Neuronal stem cell (in vitro differentiated cells): ENCODE data around the gene NUDCD2.

Experiments used
- DNase-seq: peaks from one replicate; pipeline ENCODE4 v3.0.0-alpha.2; 2013; ENCODE audit warnings: low spot score
- H2AFZ ChIP-seq: one replicate; pipeline ENCODE4 v1.6.1; 2013; ENCODE audit warnings: mild to moderate bottlenecking, low read length, inconsistent platforms
- H2AK5ac ChIP-seq: 2 replicates; pipeline ENCODE4 v1.6.1; 2013; ENCODE audit warnings: low read depth, mild to moderate bottlenecking, inconsistent platforms, low read length, moderate library complexity, mixed read lengths
- H2BK120ac ChIP-seq: 2 replicates; pipeline ENCODE4 v1.6.1; 2013; ENCODE audit warnings: low read depth, mild to moderate bottlenecking, inconsistent platforms, low read length, moderate library complexity, mixed read lengths
- H2BK12ac ChIP-seq: one replicate; pipeline ENCODE4 v1.6.1; 2013; ENCODE audit warnings: low read length, inconsistent platforms
- H2BK15ac ChIP-seq: 2 replicates; pipeline ENCODE4 v1.6.1; 2013; ENCODE audit warnings: mild to moderate bottlenecking, low read length, inconsistent platforms, mixed read lengths
- H2BK5ac ChIP-seq: one replicate; pipeline ENCODE4 v1.6.1; 2013; ENCODE audit warnings: inconsistent platforms, mild to moderate bottlenecking, low read length, moderate library complexity
- H3K14ac ChIP-seq: one replicate; pipeline ENCODE4 v1.6.1; 2013; ENCODE audit warnings: low read length, inconsistent platforms
- H3K18ac ChIP-seq: 2 replicates; pipeline ENCODE4 v1.6.1; 2013; ENCODE audit warnings: low read length, inconsistent platforms
- H3K23ac ChIP-seq: 2 replicates; pipeline ENCODE4 v1.6.1; 2013; ENCODE audit warnings: low read depth, mild to moderate bottlenecking, mixed read lengths, low read length, inconsistent platforms; ENCODE audit not compliant: poor library complexity
- H3K27ac ChIP-seq: replicated peaks from 3 replicates; pipeline ENCODE4 v1.5.1; 2013; ENCODE audit warnings: low read length, inconsistent platforms
- H3K27me3 ChIP-seq, 3 experiments: 2 replicates each; pipeline ENCODE4 v1.6.1; 2013; ENCODE audit warnings: low read length in 3 of 3, mild to moderate bottlenecking in 2 of 3, inconsistent platforms in 1 of 3, low read depth in 1 of 3, mixed read lengths in 1 of 3, moderate library complexity in 1 of 3; ENCODE audit not compliant: control insufficient read depth in 3 of 3, insufficient read depth in 3 of 3
- H3K36me3 ChIP-seq, 2 donors: replicated peaks in 1 of 2; 2 replicates each; pipeline ENCODE4 v1.6.1; 2013; ENCODE audit warnings: low read length in 2 of 2; ENCODE audit not compliant: control insufficient read depth in 2 of 2, insufficient read depth in 2 of 2
- H3K4ac ChIP-seq: 2 replicates; pipeline ENCODE4 v1.6.1; 2013; ENCODE audit warnings: inconsistent platforms, mild to moderate bottlenecking, low read length, moderate library complexity
- H3K4me1 ChIP-seq, 2 donors: 1 replicate in 1 of 2; 2 replicates in 1 of 2; pipeline ENCODE4 v1.6.1; 2013; ENCODE audit warnings: low read length in 2 of 2, low read depth in 1 of 2; ENCODE audit not compliant: control insufficient read depth in 2 of 2, insufficient read depth in 1 of 2
- H3K4me2 ChIP-seq: one replicate; pipeline ENCODE4 v1.6.1; 2013; ENCODE audit warnings: mild to moderate bottlenecking, low read length, inconsistent platforms; ENCODE audit not compliant: insufficient read depth, poor library complexity, severe bottlenecking
- H3K4me3 ChIP-seq, 2 donors: 2 replicates each; pipeline ENCODE4 v1.5.1; 2013; ENCODE audit warnings: low read length in 2 of 2, mild to moderate bottlenecking in 2 of 2, inconsistent platforms in 1 of 2, moderate library complexity in 1 of 2
- H3K79me1 ChIP-seq: one replicate; pipeline ENCODE4 v1.6.1; 2013; ENCODE audit warnings: low read depth, mild to moderate bottlenecking, inconsistent platforms, low read length, moderate library complexity
- H3K9ac ChIP-seq: one replicate; pipeline ENCODE4 v1.6.1; 2013; ENCODE audit warnings: mild to moderate bottlenecking, low read depth, low read length, inconsistent platforms; ENCODE audit not compliant: poor library complexity
- H3K9me3 ChIP-seq, 2 donors: replicated peaks in 1 of 2; 2 replicates each; pipeline versions ENCODE3 to v1.6.1; 2013; ENCODE audit warnings: low read length in 2 of 2, mild to moderate bottlenecking in 2 of 2, inconsistent platforms in 1 of 2, low read depth in 1 of 2, mixed read lengths in 1 of 2, moderate library complexity in 1 of 2; ENCODE audit not compliant: control insufficient read depth in 2 of 2, insufficient read depth in 1 of 2
- H4K8ac ChIP-seq: one replicate; pipeline ENCODE4 v1.6.1; 2013; ENCODE audit warnings: low read depth, mild to moderate bottlenecking, inconsistent platforms, low read length, moderate library complexity
- H4K91ac ChIP-seq: one replicate; pipeline ENCODE4 v1.6.1; 2013; ENCODE audit warnings: low read length, low read depth, mild to moderate bottlenecking, inconsistent platforms; ENCODE audit not compliant: poor library complexity
- WGBS, 2 donors: extraction: QIAGEN DNeasy Blood & Tissue Kit; methylation state at CpG; one replicate each; pipeline ENCODE4 v1.1.7; 2013; ENCODE audit warnings: missing lambda C conversion rate in 2 of 2, mixed read lengths in 1 of 2; ENCODE audit not compliant: insufficient read length in 2 of 2, insufficient replicate concordance in 1 of 2; ENCODE audit errors: extremely low coverage in 2 of 2; 5-methylcytosine and 5-hydroxymethylcytosine counted together

The NUDCD2 gene

GRCh38 chr5:163407034-163407655 lies 52.8 kb downstream of the NUDCD2 start:
- Histone ChIP-seq H3K79me1 (no peaks in the 10 kb centered on the region), H3K9ac (no peak overlapping the region), H3K36me3 (no peaks in the 10 kb centered on the region), H4K91ac (no peak overlapping the region), H2BK120ac (no peak overlapping the region), H2AFZ (no peak overlapping the region), H3K27ac (no peak overlapping the region), H2AK5ac (no peak overlapping the region), H2BK15ac (no peak overlapping the region), H2BK12ac (no peak overlapping the region), H3K23ac (no peak overlapping the region), H4K8ac (no peak overlapping the region), H3K4me3 (no peak overlapping the region), H3K4me2 (no peak overlapping the region), H3K27me3 (no peaks in the 10 kb centered on the region), H3K14ac (no peak overlapping the region), H3K4ac (no peak overlapping the region), H2BK5ac (no peak overlapping the region), H3K9me3 (no peaks in the 10 kb centered on the region), H3K18ac (no peak overlapping the region), H3K4me1 (no peaks in the 10 kb centered on the region)
- DNase-seq = no peak
- WGBS, 2 donors = no CpG with 5 or more reads among the region's 2 CpGs

GRCh38 chr5:163404364-163405173 lies 55.3 kb downstream of the NUDCD2 start:
- Histone ChIP-seq H2BK15ac (no peak overlapping the region), H3K23ac (no peak overlapping the region), H2BK120ac (no peak overlapping the region), H3K4me3 (no peak overlapping the region), H3K4ac (no peak overlapping the region), H3K36me3 (no peaks in the 10 kb centered on the region), H3K4me2 (no peak overlapping the region), H3K27ac (no peak overlapping the region), H4K8ac (no peak overlapping the region), H3K14ac (no peak overlapping the region), H2AK5ac (no peak overlapping the region), H3K9me3 (no peaks in the 10 kb centered on the region), H3K18ac (no peak overlapping the region), H2BK12ac (no peak overlapping the region), H2AFZ (no peak overlapping the region), H2BK5ac (no peak overlapping the region), H3K27me3 (no peaks in the 10 kb centered on the region), H3K4me1 (no peaks in the 10 kb centered on the region), H3K9ac (no peak overlapping the region), H4K91ac (no peak overlapping the region), H3K79me1 (no peaks in the 10 kb centered on the region)
- no CpG with 5 or more reads among the region's 10 CpGs for WGBS, 2 donors
- DNase-seq = no peak

- H3K23ac ChIP-seq = no peak overlapping the region
Measured at GRCh38 chr5:163402007-163402406, 57.9 kb downstream of the NUDCD2 start.

GRCh38 chr5:163401271-163401670 lies 58.6 kb downstream of the NUDCD2 start:
- no peak overlapping the region for H2BK120ac ChIP-seq
- H3K4me1 ChIP-seq = no peaks in the 10 kb centered on the region
- H2AFZ ChIP-seq = no peak overlapping the region
- H2BK15ac ChIP-seq = no peak overlapping the region
- H3K79me1 ChIP-seq = no peaks in the 10 kb centered on the region
- no peak overlapping the region for H3K9ac ChIP-seq
- no peak overlapping the region for H2AK5ac ChIP-seq
- DNase-seq = no peak
- no peak overlapping the region for H3K4ac ChIP-seq
- no peak overlapping the region for H3K18ac ChIP-seq
- no peak overlapping the region for H3K23ac ChIP-seq
- H3K36me3 ChIP-seq = no peaks in the 10 kb centered on the region
- no peak overlapping the region for H2BK12ac ChIP-seq
- no peak overlapping the region for H3K14ac ChIP-seq
- H4K91ac ChIP-seq = no peak overlapping the region
- WGBS, 2 donors = no CpG with 5 or more reads among the region's 4 CpGs
- no peak overlapping the region for H3K4me2 ChIP-seq
- no peak overlapping the region for H3K27ac ChIP-seq
- H2BK5ac ChIP-seq = no peak overlapping the region
- H4K8ac ChIP-seq = no peak overlapping the region
- no peaks in the 10 kb centered on the region for H3K27me3 ChIP-seq
- H3K4me3 ChIP-seq = no peak overlapping the region
- no peaks in the 10 kb centered on the region for H3K9me3 ChIP-seq

More at GRCh38 chr5:163402007-163402406, 57.9 kb downstream of the NUDCD2 start:
- Histone ChIP-seq H2AFZ (no peak overlapping the region), H3K27me3 (no peaks in the 10 kb centered on the region), H4K8ac (no peak overlapping the region), H4K91ac (no peak overlapping the region), H3K27ac (no peak overlapping the region), H3K79me1 (no peaks in the 10 kb centered on the region), H3K4ac (no peak overlapping the region), H3K4me2 (no peak overlapping the region), H3K18ac (no peak overlapping the region), H3K4me1 (no peaks in the 10 kb centered on the region), H2BK120ac (no peak overlapping the region), H3K9ac (no peak overlapping the region), H3K14ac (no peak overlapping the region), H3K36me3 (no peaks in the 10 kb centered on the region), H2BK12ac (no peak overlapping the region), H3K4me3 (no peak overlapping the region), H2BK15ac (no peak overlapping the region), H2BK5ac (no peak overlapping the region), H3K9me3 (no peaks in the 10 kb centered on the region), H2AK5ac (no peak overlapping the region)
- DNase-seq = no peak
- WGBS, 2 donors = no CpG with 5 or more reads among the region's 2 CpGs
